GM06990 (cell line): Measurements from ENCODE around the gene GALNT15.

Experiments
- DNase-seq: peaks from one replicate; pipeline ENCODE4 v3.0.0-alpha.2; 2011; ENCODE audit not compliant: insufficient read length; ENCODE audit errors: extremely low read depth
- H3K27me3 ChIP-seq: replicated peaks from 2 replicates; pipeline ENCODE4 v1.6.0; 2011; ENCODE audit warnings: low read length; ENCODE audit not compliant: control insufficient read depth, insufficient read depth
- H3K36me3 ChIP-seq: 2 replicates; pipeline ENCODE4 v1.5.1; 2011; ENCODE audit warnings: low read length; ENCODE audit not compliant: control insufficient read depth, insufficient read depth
- H3K4me3 ChIP-seq: replicated peaks from 2 replicates; pipeline ENCODE4 v1.5.1; 2011; ENCODE audit warnings: low read depth, mild to moderate bottlenecking, control low read depth, low read length
- CTCF ChIP-seq: IDR thresholded peaks from 2 replicates; pipeline ENCODE4 v1.5.1; 2011; ENCODE audit warnings: low read length, control low read depth, mild to moderate bottlenecking, inconsistent platforms; ENCODE audit not compliant: insufficient read depth, poor library complexity, severe bottlenecking

The GALNT15 gene

GRCh38 chr3:16254916-16255315 is 80.4 kb downstream of the GALNT15 start:
- Histone ChIP-seq H3K36me3 (no peaks in the 10 kb centered on the region), H3K27me3 (no peaks in the 10 kb centered on the region), H3K4me3 (no peak overlapping the region)
- no peak for TF ChIP-seq CTCF
- DNase-seq: no peak

- H3K27me3 ChIP-seq: no peaks in the 10 kb centered on the region
- DNase-seq: no peak
- no peak overlapping the region for H3K4me3 ChIP-seq
- no peak for TF ChIP-seq CTCF
- H3K36me3 ChIP-seq: no peaks in the 10 kb centered on the region
These were observed 80.8 kb downstream of the GALNT15 start for GRCh38 chr3:16255326-16255725.

- no peak overlapping the region for H3K4me3 ChIP-seq
- H3K27me3 ChIP-seq: no peaks in the 10 kb centered on the region
- TF ChIP-seq CTCF: no peak
- no peak for DNase-seq
- no peaks in the 10 kb centered on the region for H3K36me3 ChIP-seq
These were observed 81.2 kb downstream of the GALNT15 start for GRCh38 chr3:16255726-16256125.

GRCh38 chr3:16257309-16257708 is 82.8 kb downstream of the GALNT15 start:
- Histone ChIP-seq H3K27me3 (no peaks in the 10 kb centered on the region), H3K36me3 (peaks cover 2% of the 10 kb centered on the region; the same call in 1 of the 2 replicates), H3K4me3 (no peak overlapping the region)
- no peak for TF ChIP-seq CTCF
- DNase-seq: no peak

- Histone ChIP-seq H3K27me3 (no peaks in the 10 kb centered on the region), H3K36me3 (peaks cover 2% of the 10 kb centered on the region; the same call in 1 of the 2 replicates), H3K4me3 (no peak overlapping the region)
- no peak for TF ChIP-seq CTCF
- no peak for DNase-seq
These were observed 83.7 kb downstream of the GALNT15 start for GRCh38 chr3:16258177-16258576.

- Histone ChIP-seq H3K27me3 (no peaks in the 10 kb centered on the region), H3K36me3 (peaks cover 2% of the 10 kb centered on the region; the same call in 1 of the 2 replicates), H3K4me3 (no peak overlapping the region)
- TF ChIP-seq CTCF: no peak
- no peak for DNase-seq
These were observed 84.4 kb downstream of the GALNT15 start for GRCh38 chr3:16258866-16259265.
